H9 (cell line): Measurements from ENCODE around the gene FAM8A1. TPM values are rescaled to one million over a fixed set of nuclear protein-coding genes. Genes with fewer than 3 reads are reported as not detected.

Source experiments
- DNase-seq: peaks from one replicate; pipeline ENCODE4 v3.0.0-alpha.2; 2017
- H2AFZ ChIP-seq: one replicate; pipeline ENCODE4 v1.6.1; 2013; ENCODE audit warnings: mild to moderate bottlenecking, low read length, control low read depth, moderate library complexity
- H2AK5ac ChIP-seq: 2 replicates; pipeline ENCODE4 v1.6.1; 2013; ENCODE audit warnings: low read length, control low read depth, mixed read lengths; ENCODE audit not compliant: insufficient read length
- H2BK120ac ChIP-seq: one replicate; pipeline ENCODE4 v1.6.1; 2013; ENCODE audit warnings: low read depth, mild to moderate bottlenecking, low read length, control low read depth, inconsistent platforms; ENCODE audit not compliant: poor library complexity, severe bottlenecking
- H2BK12ac ChIP-seq: 2 replicates; pipeline ENCODE4 v1.6.1; 2013; ENCODE audit warnings: low read length, control low read depth, mixed read lengths, low read depth; ENCODE audit not compliant: insufficient read length
- H2BK15ac ChIP-seq: 2 replicates; pipeline ENCODE4 v1.6.1; 2013; ENCODE audit warnings: low read depth, low read length, control low read depth
- H2BK20ac ChIP-seq: one replicate; pipeline ENCODE4 v1.6.1; 2013; ENCODE audit warnings: low read depth, mild to moderate bottlenecking, low read length, control low read depth, inconsistent platforms; ENCODE audit not compliant: poor library complexity, severe bottlenecking
- H2BK5ac ChIP-seq: 2 replicates; pipeline ENCODE4 v1.6.1; 2013; ENCODE audit warnings: low read length, control low read depth, mixed read lengths; ENCODE audit not compliant: insufficient read length
- H3K14ac ChIP-seq: 2 replicates; pipeline ENCODE4 v1.6.1; 2013; ENCODE audit warnings: low read length, control low read depth; ENCODE audit not compliant: insufficient read depth
- H3K18ac ChIP-seq: 2 replicates; pipeline ENCODE4 v1.6.1; 2013; ENCODE audit warnings: low read depth, mild to moderate bottlenecking, mixed read lengths, low read length, control low read depth; ENCODE audit not compliant: insufficient read length
- H3K23ac ChIP-seq: 2 replicates; pipeline ENCODE4 v1.6.1; 2013; ENCODE audit warnings: low read length, control low read depth, mixed read lengths, low read depth; ENCODE audit not compliant: insufficient read length
- H3K23me2 ChIP-seq: 2 replicates; pipeline ENCODE4 v1.6.1; 2013; ENCODE audit warnings: low read depth, mild to moderate bottlenecking, mixed read lengths, low read length, control low read depth; ENCODE audit not compliant: insufficient read length, poor library complexity, severe bottlenecking
- H3K27ac ChIP-seq: 2 replicates; pipeline ENCODE4 v1.5.1; 2013; ENCODE audit warnings: low read length, control low read depth, mixed read lengths, low read depth; ENCODE audit not compliant: insufficient read length
- H3K27me3 ChIP-seq: 2 replicates; pipeline ENCODE4 v1.6.1; 2013; ENCODE audit warnings: low read length, control low read depth, inconsistent platforms; ENCODE audit not compliant: insufficient read depth
- H3K4ac ChIP-seq: 2 replicates; pipeline ENCODE4 v1.6.1; 2013; ENCODE audit warnings: low read depth, mild to moderate bottlenecking, control low read depth, inconsistent platforms, low read length, moderate library complexity
- H3K4me1 ChIP-seq: 2 replicates; pipeline ENCODE4 v1.6.1; 2013; ENCODE audit warnings: low read length, control low read depth, inconsistent platforms; ENCODE audit not compliant: insufficient read depth
- H3K4me2 ChIP-seq: 2 replicates; pipeline ENCODE4 v1.6.1; 2013; ENCODE audit warnings: low read length, control low read depth, mixed read lengths; ENCODE audit not compliant: insufficient read length, insufficient read depth
- H3K56ac ChIP-seq: 2 replicates; pipeline ENCODE4 v1.6.1; 2013; ENCODE audit warnings: low read depth, mild to moderate bottlenecking, mixed read lengths, low read length, control low read depth; ENCODE audit not compliant: insufficient read length
- H3K79me1 ChIP-seq: 2 replicates; pipeline ENCODE4 v1.6.1; 2013; ENCODE audit warnings: low read depth, mild to moderate bottlenecking, moderate library complexity, low read length, control low read depth, inconsistent platforms; ENCODE audit not compliant: insufficient read depth, poor library complexity, severe bottlenecking
- H3K79me2 ChIP-seq: 2 replicates; pipeline ENCODE4 v1.6.1; 2013; ENCODE audit warnings: low read length, control low read depth, inconsistent platforms; ENCODE audit not compliant: insufficient read depth
- H3K9ac ChIP-seq: 2 replicates; pipeline ENCODE4 v1.6.1; 2013; ENCODE audit warnings: low read length, control low read depth, mixed read lengths; ENCODE audit not compliant: insufficient read length; ENCODE audit errors: extremely low read depth
- H3K9me3 ChIP-seq: one replicate; pipeline ENCODE4 v1.6.1; 2013; ENCODE audit warnings: low read depth, low read length, inconsistent platforms; ENCODE audit not compliant: control insufficient read depth
- H3T11ph ChIP-seq: one replicate; pipeline ENCODE4 v1.6.1; 2013; ENCODE audit warnings: mild to moderate bottlenecking, low read length, control low read depth, inconsistent platforms
- H4K20me1 ChIP-seq: one replicate; pipeline ENCODE4 v1.6.1; 2013; ENCODE audit not compliant: control insufficient read depth, insufficient read length, insufficient read depth
- H4K5ac ChIP-seq: 2 replicates; pipeline ENCODE4 v1.6.1; 2013; ENCODE audit warnings: low read depth, mild to moderate bottlenecking, mixed read lengths, low read length, control low read depth; ENCODE audit not compliant: insufficient read length
- H4K8ac ChIP-seq: replicated peaks from 2 replicates; pipeline ENCODE4 v1.6.1; 2013; ENCODE audit warnings: low read length, control low read depth, mixed read lengths, low read depth; ENCODE audit not compliant: insufficient read length
- H4K91ac ChIP-seq: 2 replicates; pipeline ENCODE4 v1.6.1; 2013; ENCODE audit warnings: low read depth, mild to moderate bottlenecking, moderate library complexity, mixed read lengths, low read length, control low read depth; ENCODE audit not compliant: insufficient read length
- H3K27ac Mint-ChIP-seq, 3 experiments: 2 replicates in 2 of 3; 3 replicates in 1 of 3; pipeline ENCODE4 v1.8.0; 2020 to 2021; ENCODE audit warnings: mixed read lengths in 3 of 3, mild to moderate bottlenecking in 1 of 3, moderate library complexity in 1 of 3
- H3K27me3 Mint-ChIP-seq: 2 replicates; pipeline ENCODE4 v1.8.0; 2021; ENCODE audit warnings: low read depth, mild to moderate bottlenecking, moderate library complexity, mixed read lengths
- H3K36me3 Mint-ChIP-seq, 3 experiments: 2 replicates in 2 of 3; 3 replicates in 1 of 3; pipeline ENCODE4 v1.8.0; 2020 to 2021; ENCODE audit warnings: low read depth in 3 of 3, mixed read lengths in 3 of 3; ENCODE audit not compliant: insufficient read depth in 1 of 3
- H3K4me1 Mint-ChIP-seq, 2 experiments: 2 replicates each; pipeline ENCODE4 v1.8.0; 2020; ENCODE audit warnings: mixed read lengths in 2 of 2
- H3K4me3 Mint-ChIP-seq, 2 experiments: 2 replicates in 1 of 2; 3 replicates in 1 of 2; pipeline ENCODE4 v1.8.0; 2020 to 2021; ENCODE audit warnings: mild to moderate bottlenecking in 2 of 2, mixed read lengths in 2 of 2, moderate library complexity in 1 of 2
- H3K9me3 Mint-ChIP-seq, 2 experiments: 2 replicates in 1 of 2; 3 replicates in 1 of 2; pipeline ENCODE4 v1.8.0; 2020; ENCODE audit warnings: mild to moderate bottlenecking in 2 of 2, mixed read lengths in 2 of 2, moderate library complexity in 1 of 2
- total RNA-seq: library from RNA; stranded (reverse); gene quantifications from 2 replicates; pipeline ENCODE4 v1.2.1, GENCODE V29; 2021
- TF ChIP-seq, protein P1 (sequence below): fragments of 200-600 bp; sonication (generic); conservative IDR thresholded peaks from 3 replicates; pipeline ENCODE4 v1.8.0; 2021; ENCODE audit warnings: antibody characterized with exemption, mild to moderate bottlenecking

Gene FAM8A1
- total RNA-seq, 1 experiment from 2014 or later: 11.0 TPM

- H3K4me1 ChIP-seq: no peaks in the 10 kb centered on the region
- H3K27ac ChIP-seq: no peak overlapping the region
- H2BK15ac ChIP-seq: no peak overlapping the region
- no peaks in the 10 kb centered on the region for H4K20me1 ChIP-seq
- no peak overlapping the region for H3K4ac ChIP-seq
- Mint-ChIP-seq H3K27ac (0 out of 7 replicates have a peak overlapping the region, but pooled peaks of 1 of the 3 experiments have one; percentile 44), H3K27me3 (no peaks in the 10 kb centered on the region), H3K4me3 (no peak overlapping the region), H3K36me3 (no peaks in the 10 kb centered on the region), H3K4me1 (0 out of 4 replicates have a peak, but pooled peaks cover 0 to 3% of the 10 kb centered on the region in 2 experiments), H3K9me3 (no peaks in the 10 kb centered on the region)
- no peak overlapping the region for H3T11ph ChIP-seq
- H2BK5ac ChIP-seq: no peak overlapping the region
- no peak overlapping the region for H2AFZ ChIP-seq
- no peak overlapping the region for H2BK120ac ChIP-seq
- H3K23ac ChIP-seq: no peak overlapping the region
- no peak overlapping the region for H2BK20ac ChIP-seq
- no peak overlapping the region for H3K18ac ChIP-seq
- no peak overlapping the region for H3K9ac ChIP-seq
- H2BK12ac ChIP-seq: no peak overlapping the region
- TF ChIP-seq, protein P1, sequence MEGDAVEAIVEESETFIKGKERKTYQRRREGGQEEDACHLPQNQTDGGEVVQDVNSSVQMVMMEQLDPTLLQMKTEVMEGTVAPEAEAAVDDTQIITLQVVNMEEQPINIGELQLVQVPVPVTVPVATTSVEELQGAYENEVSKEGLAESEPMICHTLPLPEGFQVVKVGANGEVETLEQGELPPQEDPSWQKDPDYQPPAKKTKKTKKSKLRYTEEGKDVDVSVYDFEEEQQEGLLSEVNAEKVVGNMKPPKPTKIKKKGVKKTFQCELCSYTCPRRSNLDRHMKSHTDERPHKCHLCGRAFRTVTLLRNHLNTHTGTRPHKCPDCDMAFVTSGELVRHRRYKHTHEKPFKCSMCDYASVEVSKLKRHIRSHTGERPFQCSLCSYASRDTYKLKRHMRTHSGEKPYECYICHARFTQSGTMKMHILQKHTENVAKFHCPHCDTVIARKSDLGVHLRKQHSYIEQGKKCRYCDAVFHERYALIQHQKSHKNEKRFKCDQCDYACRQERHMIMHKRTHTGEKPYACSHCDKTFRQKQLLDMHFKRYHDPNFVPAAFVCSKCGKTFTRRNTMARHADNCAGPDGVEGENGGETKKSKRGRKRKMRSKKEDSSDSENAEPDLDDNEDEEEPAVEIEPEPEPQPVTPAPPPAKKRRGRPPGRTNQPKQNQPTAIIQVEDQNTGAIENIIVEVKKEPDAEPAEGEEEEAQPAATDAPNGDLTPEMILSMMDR: no peak
- H3K79me1 ChIP-seq: no peaks in the 10 kb centered on the region
- H3K4me2 ChIP-seq: no peak overlapping the region
- H4K5ac ChIP-seq: no peak overlapping the region
- no peak for DNase-seq
- no peak overlapping the region for H4K8ac ChIP-seq
- no peak overlapping the region for H3K14ac ChIP-seq
- H3K9me3 ChIP-seq: no peaks in the 10 kb centered on the region
- H3K56ac ChIP-seq: no peak overlapping the region
- H3K27me3 ChIP-seq: no peaks in the 10 kb centered on the region
- no peaks in the 10 kb centered on the region for H3K79me2 ChIP-seq
- H3K23me2 ChIP-seq: no peaks in the 10 kb centered on the region
- no peak overlapping the region for H4K91ac ChIP-seq
- H2AK5ac ChIP-seq: no peak overlapping the region
These were observed 6.9 kb upstream of the FAM8A1 start for GRCh38 chr6:17593246-17593645.
